Stimulated activated CD4-positive, alpha-beta T cell treated with anti-CD3 and anti-CD28 coated beads, Interleukin-12 subunit alpha, Interleukin-12 subunit beta, amount 100 ng/mL, for 24 hours (primary cell): ENCODE results near the gene GALNT11.
"Not testable (repeated sequence)": the region's sequence is repeated elsewhere in the genome, so short reads cannot be mapped to it uniquely, and the experiment has no call there.

Source experiments
- DNase-seq, 2 experiments: peaks; one replicate each; pipeline ENCODE4 v3.0.0-alpha.2; 2020; ENCODE audit warnings: low read depth in 2 of 2

GALNT11 gene

GRCh38 chr7:152027491-152028365 lies 2.3 kb downstream of the GALNT11 start:
- not testable (repeated sequence) for DNase-seq

GRCh38 chr7:152030059-152030458 lies 4.6 kb downstream of the GALNT11 start:
- DNase-seq = not testable (repeated sequence)

GRCh38 chr7:152030639-152031038 lies 5.2 kb downstream of the GALNT11 start:
- not testable (repeated sequence) for DNase-seq

- DNase-seq = no peak
These were observed 10.3 kb downstream of the GALNT11 start for GRCh38 chr7:152035817-152036216.

- not testable (repeated sequence) for DNase-seq
These were observed 12.9 kb downstream of the GALNT11 start for GRCh38 chr7:152038410-152038809.

- DNase-seq = not testable (repeated sequence)
These were observed 17.6 kb downstream of the GALNT11 start for GRCh38 chr7:152043086-152043485.

GRCh38 chr7:152044909-152045308 lies 19.4 kb downstream of the GALNT11 start:
- not testable (repeated sequence) for DNase-seq

- no peak for DNase-seq
These were observed 21.1 kb downstream of the GALNT11 start for GRCh38 chr7:152046531-152046930.

GRCh38 chr7:152048051-152048450 lies 22.6 kb downstream of the GALNT11 start:
- no peak for DNase-seq

GRCh38 chr7:152050547-152050971 lies 25.1 kb downstream of the GALNT11 start:
- no peak for DNase-seq

- no peak for DNase-seq
These were observed 26.5 kb downstream of the GALNT11 start for GRCh38 chr7:152051968-152052367.

- no peak for DNase-seq
These were observed 27.3 kb downstream of the GALNT11 start for GRCh38 chr7:152052771-152053170.

GRCh38 chr7:152054367-152055230 lies 29.1 kb downstream of the GALNT11 start:
- DNase-seq = no peak

- DNase-seq = no peak
These were observed 31.3 kb downstream of the GALNT11 start for GRCh38 chr7:152056621-152057274.

GRCh38 chr7:152059311-152059710 lies 33.8 kb downstream of the GALNT11 start:
- DNase-seq = no peak

- DNase-seq = not testable (repeated sequence)
These were observed 35.6 kb downstream of the GALNT11 start for GRCh38 chr7:152061086-152061485.

- not testable (repeated sequence) for DNase-seq
These were observed 37.7 kb downstream of the GALNT11 start for GRCh38 chr7:152063192-152063591.

- DNase-seq = not testable (repeated sequence)
These were observed 38.3 kb downstream of the GALNT11 start for GRCh38 chr7:152063821-152064220.

- not testable (repeated sequence) for DNase-seq
These were observed 40.4 kb downstream of the GALNT11 start for GRCh38 chr7:152065800-152066344.

- no peak for DNase-seq
These were observed 46.9 kb downstream of the GALNT11 start for GRCh38 chr7:152072421-152072820.

GRCh38 chr7:152073352-152073751 lies 47.9 kb downstream of the GALNT11 start:
- DNase-seq = no peak

GRCh38 chr7:152074673-152075072 lies 49.2 kb downstream of the GALNT11 start:
- DNase-seq = no peak
